Stomach smooth muscle (tissue), 2 donors: ENCODE data around the gene TLR2.
"Not testable (repeated sequence)": the region's sequence is repeated elsewhere in the genome, so short reads cannot be mapped to it uniquely, and the experiment has no call there.

Experiments
- H3K27ac ChIP-seq: one replicate; pipeline ENCODE4 v1.7.0; 2013; ENCODE audit warnings: mild to moderate bottlenecking, low read length, inconsistent platforms
- H3K27me3 ChIP-seq, 2 donors: one replicate each; pipeline ENCODE4 v1.7.0; 2013; ENCODE audit warnings: low read length in 2 of 2; ENCODE audit not compliant: insufficient read depth in 2 of 2, control insufficient read depth in 1 of 2
- H3K36me3 ChIP-seq, 2 donors: one replicate each; pipeline ENCODE4 v1.7.0; 2013; ENCODE audit warnings: low read length in 2 of 2; ENCODE audit not compliant: control insufficient read depth in 2 of 2, insufficient read depth in 2 of 2
- H3K4me1 ChIP-seq: one replicate; pipeline ENCODE4 v1.7.0; 2013; ENCODE audit warnings: low read length; ENCODE audit not compliant: control insufficient read depth, insufficient read depth
- H3K4me3 ChIP-seq, 2 donors: one replicate each; pipeline ENCODE4 v1.7.0; 2013; ENCODE audit warnings: low read length in 2 of 2
- H3K9ac ChIP-seq, 2 donors: one replicate each; pipeline ENCODE4 v1.7.0; 2013; ENCODE audit warnings: low read length in 2 of 2, mild to moderate bottlenecking in 1 of 2
- H3K9me3 ChIP-seq, 2 donors: one replicate each; pipeline ENCODE4 v1.7.0; 2013; ENCODE audit warnings: low read length in 2 of 2; ENCODE audit not compliant: control insufficient read depth in 2 of 2
- donor health status: healthy.
- donor health status: Pancreatic carcinoma.

The TLR2 gene

DNA sequence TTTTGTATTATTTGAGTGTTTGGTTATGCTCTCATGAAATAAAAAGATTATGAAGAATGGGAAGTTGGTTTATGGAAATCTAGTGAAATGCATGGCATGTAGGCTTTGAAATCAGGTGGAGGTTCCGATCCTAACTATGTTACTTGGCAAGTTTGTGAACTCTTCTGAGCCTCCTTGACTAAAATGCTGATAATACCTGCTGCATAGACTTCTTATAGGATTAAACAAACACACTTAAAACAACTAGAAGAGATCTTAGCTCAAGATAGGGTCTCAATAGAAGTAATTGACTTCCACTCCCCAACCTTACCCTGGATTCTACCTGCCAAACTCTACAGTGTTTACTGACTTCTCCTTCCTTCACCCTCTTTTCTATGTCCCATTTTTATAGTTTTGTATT, 22.2 kb upstream of the TLR2 start:
- H3K27me3 ChIP-seq, result no peaks in the 10 kb centered on the region
- no peaks in the 10 kb centered on the region for H3K4me1 ChIP-seq
- H3K36me3 ChIP-seq, result no peaks in the 10 kb centered on the region
- H3K9me3 ChIP-seq, result no peaks in the 10 kb centered on the region
- no peak overlapping the region for H3K27ac ChIP-seq
- H3K4me3 ChIP-seq, result no peak overlapping the region
- H3K9ac ChIP-seq, result no peak overlapping the region

DNA sequence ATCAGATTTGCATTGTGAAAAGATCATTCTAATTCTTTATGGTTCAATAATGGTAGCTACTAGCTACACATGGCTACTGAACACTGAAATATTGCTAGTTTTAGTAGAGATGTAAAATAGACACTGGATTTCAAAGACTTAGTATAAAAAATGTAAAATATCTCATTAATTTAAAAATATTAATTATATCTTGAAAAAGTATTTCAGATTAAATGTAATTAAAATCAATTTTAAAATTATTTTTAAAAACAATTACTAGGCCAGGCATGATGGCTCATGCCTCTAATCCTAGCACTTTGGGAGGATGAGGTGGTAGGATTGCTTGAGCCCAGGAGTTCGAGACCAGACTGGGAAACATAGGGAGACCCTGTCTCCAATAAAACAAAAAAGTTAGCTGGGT, 20.4 kb upstream of the TLR2 start:
- Histone ChIP-seq H3K27ac (no peak overlapping the region), H3K4me1 (no peaks in the 10 kb centered on the region), H3K36me3 (no peaks in the 10 kb centered on the region), H3K27me3 (no peaks in the 10 kb centered on the region), H3K9me3 (no peaks in the 10 kb centered on the region), H3K4me3 (no peak overlapping the region), H3K9ac (no peak overlapping the region)

DNA sequence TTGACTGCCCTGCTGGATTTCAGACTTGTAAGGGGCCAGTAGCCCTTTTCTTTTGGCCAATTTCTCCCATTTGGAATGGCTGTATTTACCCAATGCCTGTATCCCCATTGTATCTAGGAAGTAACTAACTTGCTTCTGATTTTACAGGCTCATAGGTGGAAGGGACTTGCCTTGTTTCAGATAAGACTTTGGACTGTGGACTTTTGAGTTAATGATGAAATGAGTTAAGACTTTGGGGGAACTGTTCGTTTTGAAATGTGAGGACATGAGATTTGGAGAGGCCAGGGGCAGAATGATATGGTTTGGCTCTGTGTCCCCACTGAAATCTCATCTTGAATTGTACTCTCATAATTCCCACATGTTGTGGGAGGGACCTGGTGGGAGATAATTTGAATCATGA, 17.6 kb upstream of the TLR2 start:
- not testable (repeated sequence) for H3K9ac ChIP-seq, H3K4me1 ChIP-seq, H3K4me3 ChIP-seq, H3K27me3 ChIP-seq, H3K36me3 ChIP-seq, H3K27ac ChIP-seq, H3K9me3 ChIP-seq

DNA sequence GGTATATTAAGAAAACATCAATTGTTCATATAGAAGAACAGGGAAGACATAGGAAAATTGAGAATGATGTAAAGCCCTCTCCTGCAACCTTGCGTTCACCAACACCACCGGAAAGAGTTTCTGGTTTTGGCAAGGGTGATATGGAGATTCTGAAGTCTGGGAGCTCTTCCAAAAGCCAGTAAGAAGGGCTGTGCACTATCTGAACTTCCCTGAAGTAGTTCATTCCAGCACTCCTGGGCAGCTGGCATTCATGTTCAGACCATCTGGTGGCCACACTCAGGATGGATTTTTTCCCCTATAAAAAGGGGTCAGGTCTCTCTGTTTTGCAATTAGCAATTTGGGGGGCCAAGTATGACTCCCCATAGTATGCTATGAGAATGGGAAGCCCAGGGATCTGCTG, 15.4 kb upstream of the TLR2 start:
- no peaks in the 10 kb centered on the region for H3K9me3 ChIP-seq
- H3K27me3 ChIP-seq, result no peaks in the 10 kb centered on the region
- H3K36me3 ChIP-seq, result no peaks in the 10 kb centered on the region
- no peak overlapping the region for H3K4me3 ChIP-seq
- no peaks in the 10 kb centered on the region for H3K4me1 ChIP-seq
- no peak overlapping the region for H3K27ac ChIP-seq
- H3K9ac ChIP-seq, result no peak overlapping the region

DNA sequence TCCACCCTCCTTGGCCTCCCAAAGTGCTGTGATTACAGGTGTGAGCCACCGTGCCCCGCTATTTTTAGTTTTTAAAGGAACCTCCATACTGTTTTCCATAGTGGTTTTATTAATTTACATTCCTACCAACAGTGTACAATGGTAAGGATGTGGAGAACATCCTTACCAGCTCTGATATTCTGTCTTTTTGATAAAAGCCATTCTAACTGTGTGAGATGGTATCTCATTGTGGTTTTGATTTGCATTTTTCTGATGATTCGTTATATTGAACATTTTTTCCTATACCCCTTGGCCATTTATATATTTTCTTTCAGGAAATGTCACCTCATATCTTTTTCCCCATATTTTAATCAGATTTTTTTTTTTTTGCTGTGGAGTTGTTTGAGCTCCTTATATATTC, 14.2 kb upstream of the TLR2 start:
- no peaks in the 10 kb centered on the region for H3K27me3 ChIP-seq
- no peaks in the 10 kb centered on the region for H3K4me1 ChIP-seq
- no peaks in the 10 kb centered on the region for H3K9me3 ChIP-seq
- H3K36me3 ChIP-seq, result no peaks in the 10 kb centered on the region
- H3K9ac ChIP-seq, result no peak overlapping the region
- no peak overlapping the region for H3K4me3 ChIP-seq
- H3K27ac ChIP-seq, result no peak overlapping the region

DNA sequence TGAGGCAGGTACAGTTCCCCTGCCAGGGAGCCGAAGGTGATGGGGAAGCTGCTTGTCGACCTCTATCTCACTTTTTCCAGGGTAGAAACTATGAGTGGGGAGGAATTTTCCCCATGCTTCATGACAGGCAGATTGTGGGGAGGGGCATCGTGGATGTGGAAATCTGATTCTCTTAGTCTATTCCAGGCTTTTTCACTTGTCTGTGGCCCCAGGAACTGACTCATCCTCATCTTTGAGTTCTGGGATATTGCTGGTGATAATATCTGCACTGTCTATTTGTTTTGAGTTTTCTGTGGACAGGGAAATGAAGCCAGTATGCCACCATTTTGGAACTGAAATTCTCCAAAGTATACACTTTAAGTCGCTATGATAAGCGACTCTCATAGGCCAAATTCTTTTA, 7.6 kb upstream of the TLR2 start:
- H3K36me3 ChIP-seq, result no peaks in the 10 kb centered on the region
- no peak overlapping the region for H3K4me3 ChIP-seq
- H3K27me3 ChIP-seq, result no peaks in the 10 kb centered on the region
- H3K4me1 ChIP-seq, result no peaks in the 10 kb centered on the region
- peaks cover 0 to 2% of the 10 kb centered on the region in 2 donors for H3K9me3 ChIP-seq
- H3K9ac ChIP-seq, result no peak overlapping the region
- H3K27ac ChIP-seq, result no peak overlapping the region

DNA sequence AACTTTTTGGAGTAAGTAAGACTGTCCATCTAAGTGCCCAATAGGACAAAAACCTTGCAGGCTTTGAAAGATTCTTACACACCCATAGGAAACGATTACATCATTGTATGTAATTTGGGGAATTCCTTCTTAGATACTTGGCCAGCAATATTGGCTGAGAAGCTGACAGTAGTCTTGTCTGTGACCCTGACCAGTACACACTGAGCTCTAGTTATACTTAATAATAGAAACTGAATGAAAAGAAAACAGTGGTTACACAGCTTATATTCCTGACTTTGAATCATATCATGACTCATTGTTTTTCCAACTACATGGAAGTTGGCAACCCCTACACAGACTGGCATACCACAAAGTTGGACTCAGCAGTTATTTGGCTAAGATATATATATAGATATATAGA, 7.1 kb upstream of the TLR2 start:
- no peak overlapping the region for H3K27ac ChIP-seq
- H3K27me3 ChIP-seq, result no peaks in the 10 kb centered on the region
- no peaks in the 10 kb centered on the region for H3K4me1 ChIP-seq
- no peak overlapping the region for H3K4me3 ChIP-seq
- peaks cover 0 to 2% of the 10 kb centered on the region in 2 donors for H3K9me3 ChIP-seq
- no peaks in the 10 kb centered on the region for H3K36me3 ChIP-seq
- no peak overlapping the region for H3K9ac ChIP-seq

DNA sequence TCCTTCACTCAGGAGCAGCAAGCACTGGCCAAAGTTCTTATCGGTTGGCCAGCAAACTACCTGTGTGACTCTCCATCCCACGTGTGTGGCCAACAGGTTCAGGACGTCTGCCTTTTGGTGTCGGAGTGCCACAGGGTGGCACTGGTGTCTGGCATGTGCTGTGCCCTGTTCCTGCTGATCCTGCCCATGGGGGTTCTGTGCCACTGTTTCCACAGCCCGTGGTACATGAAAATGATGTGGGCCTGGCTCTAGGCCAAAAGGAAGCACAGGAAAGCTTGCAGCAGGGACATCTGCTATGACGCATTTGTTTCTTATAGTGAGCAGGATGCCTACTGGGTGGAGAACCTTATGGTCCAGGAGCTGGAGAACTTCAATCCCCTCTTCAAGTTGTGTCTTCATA, 4.6 kb upstream of the TLR2 start:
- no peak overlapping the region for H3K27ac ChIP-seq
- no peaks in the 10 kb centered on the region for H3K36me3 ChIP-seq
- H3K4me3 ChIP-seq, result no peak overlapping the region
- peaks cover 0 to 2% of the 10 kb centered on the region in 2 donors for H3K9me3 ChIP-seq
- no peaks in the 10 kb centered on the region for H3K27me3 ChIP-seq
- no peak overlapping the region for H3K9ac ChIP-seq
- peaks cover 9% of the 10 kb centered on the region for H3K4me1 ChIP-seq

DNA sequence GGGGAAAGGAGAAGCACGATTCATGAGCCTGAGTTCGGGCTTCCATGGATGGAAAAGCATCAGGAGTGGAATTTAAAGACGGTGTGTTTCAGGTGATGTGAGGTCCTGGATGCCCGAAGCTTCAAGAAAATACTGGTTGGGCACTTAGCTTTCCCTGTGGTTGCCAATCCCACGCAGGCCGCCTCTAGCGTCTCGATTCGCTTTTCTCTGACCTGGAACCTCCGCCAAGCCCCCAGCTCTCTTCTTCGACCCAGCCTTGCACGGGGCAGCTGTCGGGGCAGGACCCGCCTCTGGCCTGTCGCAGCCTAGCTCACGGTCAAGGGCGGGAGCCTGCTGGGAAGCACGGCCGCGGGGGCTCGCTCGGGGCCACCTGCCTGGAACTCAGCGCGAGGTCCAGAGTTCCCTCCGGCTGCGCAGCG, 308 bp upstream of the TLR2 start:
- H3K27me3 ChIP-seq, result no peaks in the 10 kb centered on the region
- H3K4me3 ChIP-seq, result peak overlapping the region; percentile 75 to 82
- no peaks in the 10 kb centered on the region for H3K9me3 ChIP-seq
- H3K9ac ChIP-seq, result peak overlapping the region in 1 of 2 donors; percentile 65
- H3K4me1 ChIP-seq, result peaks cover 12% of the 10 kb centered on the region
- no peak overlapping the region for H3K27ac ChIP-seq
- no peaks in the 10 kb centered on the region for H3K36me3 ChIP-seq

DNA sequence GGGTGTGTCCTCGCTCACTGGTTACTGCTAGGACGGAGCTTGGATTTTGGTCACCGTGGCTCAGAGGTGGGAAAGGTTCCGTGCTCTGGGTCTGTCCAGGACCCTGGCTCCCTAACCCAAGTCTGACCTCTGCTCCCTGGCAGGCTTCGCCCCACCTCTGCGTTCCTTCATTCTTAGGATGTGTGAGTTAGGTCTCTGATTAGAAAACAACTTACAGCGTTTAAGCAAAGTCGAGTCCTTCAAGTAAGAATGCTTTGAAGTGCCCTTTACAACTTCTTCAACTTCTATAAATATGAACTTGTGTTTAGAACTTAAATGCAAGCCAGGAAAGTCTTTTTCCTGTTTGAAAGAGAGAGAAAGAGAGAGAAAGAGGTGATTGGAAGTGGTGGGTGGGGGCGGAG, 891 bp downstream of the TLR2 start:
- no peak overlapping the region for H3K27ac ChIP-seq
- H3K4me3 ChIP-seq, result peak overlapping the region; percentile 75 to 82
- H3K9me3 ChIP-seq, result no peaks in the 10 kb centered on the region
- peaks cover 12% of the 10 kb centered on the region for H3K4me1 ChIP-seq
- no peaks in the 10 kb centered on the region for H3K36me3 ChIP-seq
- peak overlapping the region; percentile 58 to 65 for H3K9ac ChIP-seq
- no peaks in the 10 kb centered on the region for H3K27me3 ChIP-seq

DNA sequence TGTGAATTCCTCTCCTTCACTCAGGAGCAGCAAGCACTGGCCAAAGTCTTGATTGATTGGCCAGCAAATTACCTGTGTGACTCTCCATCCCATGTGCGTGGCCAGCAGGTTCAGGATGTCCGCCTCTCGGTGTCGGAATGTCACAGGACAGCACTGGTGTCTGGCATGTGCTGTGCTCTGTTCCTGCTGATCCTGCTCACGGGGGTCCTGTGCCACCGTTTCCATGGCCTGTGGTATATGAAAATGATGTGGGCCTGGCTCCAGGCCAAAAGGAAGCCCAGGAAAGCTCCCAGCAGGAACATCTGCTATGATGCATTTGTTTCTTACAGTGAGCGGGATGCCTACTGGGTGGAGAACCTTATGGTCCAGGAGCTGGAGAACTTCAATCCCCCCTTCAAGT, 20.4 kb downstream of the TLR2 start:
- Histone ChIP-seq H3K9ac (no peak overlapping the region), H3K4me3 (no peak overlapping the region), H3K36me3 (no peaks in the 10 kb centered on the region), H3K4me1 (no peaks in the 10 kb centered on the region), H3K27ac (no peak overlapping the region), H3K27me3 (no peaks in the 10 kb centered on the region), H3K9me3 (no peaks in the 10 kb centered on the region)
